ENCODE results near the gene STOX2. TPM values are rescaled to one million over a fixed set of nuclear protein-coding genes. Genes with fewer than 3 reads are reported as not detected.

STOX2 gene
- total RNA-seq, 4 donors from 2014 or later: 8.6 to 19.6 (median 12.7) TPM

DNA sequence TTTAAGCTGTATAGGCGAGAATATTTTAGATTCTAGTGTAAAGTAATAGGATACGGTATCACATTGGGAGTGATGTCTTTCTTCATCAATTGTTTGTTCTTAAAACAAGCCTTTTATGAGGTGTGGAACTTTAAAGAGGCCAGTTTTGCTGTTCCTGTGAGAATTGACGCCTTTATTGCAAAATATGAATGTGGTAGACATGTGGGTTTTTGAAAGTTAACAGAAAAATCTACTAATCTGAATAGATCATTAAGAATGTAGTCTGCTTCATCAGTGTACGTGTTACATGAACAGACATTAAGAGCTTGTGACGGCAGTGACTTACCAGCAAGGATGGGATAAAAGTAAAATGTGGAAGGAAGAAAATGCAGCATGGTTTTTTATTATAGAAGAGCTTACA, 63.8 kb downstream of the STOX2 start:
- WGBS: 68% methylated on average over 5 of the region's 5 CpGs

DNA sequence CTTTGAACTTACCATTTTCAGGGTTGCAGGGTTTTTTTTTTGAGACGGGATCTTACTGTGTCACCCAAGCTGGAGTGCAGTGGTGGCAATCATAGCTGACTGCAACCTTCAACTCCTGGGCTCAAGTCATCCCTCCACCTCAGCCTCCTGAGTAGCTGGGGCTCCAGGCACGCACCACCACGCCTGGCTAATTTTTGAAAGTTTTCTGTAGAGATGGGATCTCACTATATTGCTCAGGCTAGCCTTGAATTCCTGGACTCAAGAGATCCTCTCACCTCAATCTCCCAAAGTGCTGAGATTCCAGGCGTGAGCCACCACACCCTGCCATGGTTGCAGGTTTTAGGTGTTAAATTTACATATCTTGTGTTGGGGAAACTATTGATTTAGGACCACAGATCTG, 64.5 kb downstream of the STOX2 start:
- no peak for DNase-seq (ENCODE audit: low spot score in 2 of 2)
- H3K27me3 ChIP-seq: no peaks in the 10 kb centered on the region
- no peaks in the 10 kb centered on the region for H3K36me3 ChIP-seq
- no peak overlapping the region for H3K4me3 ChIP-seq
- TF ChIP-seq EP300 (IDR thresholded peaks at IDR 0.05): no peak
- no peak for TF ChIP-seq POLR2A (IDR thresholded peaks at IDR 0.05)
- TF ChIP-seq, protein P1, sequence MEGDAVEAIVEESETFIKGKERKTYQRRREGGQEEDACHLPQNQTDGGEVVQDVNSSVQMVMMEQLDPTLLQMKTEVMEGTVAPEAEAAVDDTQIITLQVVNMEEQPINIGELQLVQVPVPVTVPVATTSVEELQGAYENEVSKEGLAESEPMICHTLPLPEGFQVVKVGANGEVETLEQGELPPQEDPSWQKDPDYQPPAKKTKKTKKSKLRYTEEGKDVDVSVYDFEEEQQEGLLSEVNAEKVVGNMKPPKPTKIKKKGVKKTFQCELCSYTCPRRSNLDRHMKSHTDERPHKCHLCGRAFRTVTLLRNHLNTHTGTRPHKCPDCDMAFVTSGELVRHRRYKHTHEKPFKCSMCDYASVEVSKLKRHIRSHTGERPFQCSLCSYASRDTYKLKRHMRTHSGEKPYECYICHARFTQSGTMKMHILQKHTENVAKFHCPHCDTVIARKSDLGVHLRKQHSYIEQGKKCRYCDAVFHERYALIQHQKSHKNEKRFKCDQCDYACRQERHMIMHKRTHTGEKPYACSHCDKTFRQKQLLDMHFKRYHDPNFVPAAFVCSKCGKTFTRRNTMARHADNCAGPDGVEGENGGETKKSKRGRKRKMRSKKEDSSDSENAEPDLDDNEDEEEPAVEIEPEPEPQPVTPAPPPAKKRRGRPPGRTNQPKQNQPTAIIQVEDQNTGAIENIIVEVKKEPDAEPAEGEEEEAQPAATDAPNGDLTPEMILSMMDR (IDR thresholded peaks at IDR 0.05): no peak
- no peak for TF ChIP-seq POLR2AphosphoS5 (IDR thresholded peaks at IDR 0.05)
- H3K27ac ChIP-seq: no peak overlapping the region
- no peaks in the 10 kb centered on the region for H3K4me1 ChIP-seq
- H3K9me3 ChIP-seq: peaks cover 8% of the 10 kb centered on the region
- WGBS: 90% methylated on average over 4 of the region's 4 CpGs

More for the DNA sequence above, 63.8 kb downstream of the STOX2 start:
- H3K4me1 ChIP-seq: no peaks in the 10 kb centered on the region
- DNase-seq (ENCODE audit: low spot score in 2 of 2): no peak
- TF ChIP-seq, protein P1 (IDR thresholded peaks at IDR 0.05): no peak
- TF ChIP-seq EP300 (IDR thresholded peaks at IDR 0.05) (no peak), POLR2A (IDR thresholded peaks at IDR 0.05) (no peak), POLR2AphosphoS5 (IDR thresholded peaks at IDR 0.05) (no peak)
- peaks cover 4% of the 10 kb centered on the region for H3K9me3 ChIP-seq
- no peak overlapping the region for H3K27ac ChIP-seq
- H3K36me3 ChIP-seq: no peaks in the 10 kb centered on the region
- no peaks in the 10 kb centered on the region for H3K27me3 ChIP-seq
- H3K4me3 ChIP-seq: no peak overlapping the region

DNA sequence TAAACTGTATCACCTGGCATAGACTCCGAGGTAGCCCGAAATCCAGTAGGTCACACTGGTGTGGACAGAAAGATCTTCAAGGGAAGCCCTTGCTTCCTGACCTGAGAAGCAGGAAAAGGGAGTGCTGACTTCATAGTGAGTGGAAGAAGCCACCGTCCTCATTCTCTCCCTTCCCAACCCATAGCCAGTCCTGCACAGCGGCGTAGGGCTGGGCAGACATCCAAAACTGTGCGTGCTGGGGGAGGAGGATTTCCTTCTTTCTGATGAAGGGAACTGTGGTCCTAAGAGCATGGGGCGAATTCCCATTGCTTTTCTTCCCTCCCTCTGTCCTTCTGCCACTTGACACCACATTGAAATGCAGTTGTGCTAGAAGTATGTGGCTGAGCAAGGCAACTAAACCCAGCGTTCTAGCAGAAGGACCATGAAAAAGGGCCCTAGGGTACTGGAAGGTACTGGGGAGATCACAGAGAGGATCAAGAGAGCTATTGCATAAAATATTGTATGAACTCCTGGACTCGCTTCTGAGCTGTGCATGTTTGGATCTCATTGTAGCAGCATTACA, 66.9 kb downstream of the STOX2 start:
- Histone ChIP-seq H3K4me1 (no peaks in the 10 kb centered on the region), H3K27me3 (no peaks in the 10 kb centered on the region), H3K4me3 (no peak overlapping the region), H3K9me3 (peaks cover 13% of the 10 kb centered on the region), H3K36me3 (no peaks in the 10 kb centered on the region), H3K27ac (no peak overlapping the region)
- WGBS: 56% methylated on average over 9 of the region's 9 CpGs
- TF ChIP-seq POLR2A (IDR thresholded peaks at IDR 0.05) (no peak), POLR2AphosphoS5 (IDR thresholded peaks at IDR 0.05) (no peak), EP300 (IDR thresholded peaks at IDR 0.05) (no peak)
- DNase-seq (ENCODE audit: low spot score in 2 of 2): no peak

DNA sequence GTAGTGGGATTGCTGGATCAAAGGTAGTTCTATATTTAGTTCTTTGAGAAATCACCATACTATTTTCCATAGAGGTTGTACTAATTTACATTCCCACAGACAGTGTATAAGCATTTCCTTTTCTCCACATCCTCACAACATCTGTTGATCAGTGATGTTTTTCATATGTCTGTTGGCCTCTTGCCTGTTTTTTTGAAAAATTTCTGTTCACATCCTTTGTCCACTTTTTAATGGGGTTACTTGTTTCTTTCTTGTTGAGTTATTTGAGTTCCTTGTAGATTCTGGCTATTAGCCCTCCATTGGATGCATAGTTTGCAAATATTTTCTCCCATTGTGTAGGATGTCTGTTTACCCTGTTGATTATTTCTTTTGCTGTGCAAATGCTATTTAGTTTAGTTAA, 72.6 kb downstream of the STOX2 start:
- no peak for DNase-seq (ENCODE audit: low spot score in 2 of 2)
- TF ChIP-seq POLR2AphosphoS5 (IDR thresholded peaks at IDR 0.05) (no peak), POLR2A (IDR thresholded peaks at IDR 0.05) (no peak), EP300 (IDR thresholded peaks at IDR 0.05) (no peak)
- TF ChIP-seq, protein P1 (IDR thresholded peaks at IDR 0.05): no peak
- H3K9me3 ChIP-seq: peaks cover 13% of the 10 kb centered on the region
- no peaks in the 10 kb centered on the region for H3K4me1 ChIP-seq
- no peaks in the 10 kb centered on the region for H3K36me3 ChIP-seq
- H3K4me3 ChIP-seq: no peak overlapping the region
- H3K27ac ChIP-seq: no peak overlapping the region
- H3K27me3 ChIP-seq: no peaks in the 10 kb centered on the region

DNA sequence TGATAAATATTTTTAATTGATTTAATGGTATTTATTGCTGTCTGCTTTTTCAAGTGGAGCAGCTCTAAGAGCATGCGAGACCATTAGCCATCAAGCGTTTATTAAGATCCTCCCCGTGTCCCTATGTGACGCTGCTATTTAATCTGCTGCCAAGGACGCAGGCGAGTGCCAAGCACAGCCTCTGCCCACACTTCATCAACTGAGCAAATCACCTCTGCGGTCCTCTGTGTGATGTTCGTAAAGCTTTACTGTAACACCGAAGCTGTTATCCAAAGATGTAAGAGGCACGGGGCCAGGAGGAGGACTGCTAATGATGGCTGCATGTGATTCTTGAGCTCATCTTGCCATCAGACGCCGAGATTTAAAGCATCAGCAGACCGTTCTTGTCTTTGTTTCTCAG, 79.5 kb downstream of the STOX2 start:
- Histone ChIP-seq H3K9me3 (no peaks in the 10 kb centered on the region), H3K4me1 (peaks cover 18% of the 10 kb centered on the region), H3K27ac (no peak overlapping the region), H3K4me3 (no peak overlapping the region), H3K27me3 (no peaks in the 10 kb centered on the region), H3K36me3 (no peaks in the 10 kb centered on the region)
- TF ChIP-seq, protein P1 (IDR thresholded peaks at IDR 0.05): no peak
- TF ChIP-seq POLR2AphosphoS5 (IDR thresholded peaks at IDR 0.05): no peak
- TF ChIP-seq EP300 (IDR thresholded peaks at IDR 0.05): no peak
- no peak for TF ChIP-seq POLR2A (IDR thresholded peaks at IDR 0.05)
- WGBS: 94% methylated on average over 13 of the region's 13 CpGs
- DNase-seq (ENCODE audit: low spot score in 2 of 2): no peak

DNA sequence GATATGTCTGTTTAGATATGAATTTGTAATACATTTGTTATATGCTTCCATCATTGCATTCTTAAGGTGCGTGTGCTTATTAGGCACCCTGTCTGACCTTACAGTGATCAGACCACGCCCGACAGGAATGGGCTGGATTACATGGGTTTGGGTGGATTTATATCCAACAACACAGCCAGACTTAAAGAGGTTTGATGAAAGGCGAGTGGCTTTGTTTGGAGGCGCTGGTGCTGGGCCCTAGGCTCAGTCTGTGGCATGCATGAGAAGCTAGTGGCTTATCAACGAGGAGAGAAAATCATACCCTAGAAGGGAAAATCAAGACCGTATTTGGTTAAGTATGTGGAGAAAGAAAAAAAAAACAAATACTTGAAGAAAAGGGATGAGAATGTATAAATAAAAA, 80.7 kb downstream of the STOX2 start:
- DNase-seq (ENCODE audit: low spot score in 2 of 2): no peak
- WGBS: 94% methylated on average over 7 of the region's 7 CpGs
- no peak overlapping the region for H3K4me3 ChIP-seq
- H3K36me3 ChIP-seq: no peaks in the 10 kb centered on the region
- H3K4me1 ChIP-seq: peaks cover 18% of the 10 kb centered on the region
- H3K9me3 ChIP-seq: no peaks in the 10 kb centered on the region
- no peaks in the 10 kb centered on the region for H3K27me3 ChIP-seq
- TF ChIP-seq POLR2A (IDR thresholded peaks at IDR 0.05): no peak
- TF ChIP-seq POLR2AphosphoS5 (IDR thresholded peaks at IDR 0.05): no peak
- no peak for TF ChIP-seq EP300 (IDR thresholded peaks at IDR 0.05)
- TF ChIP-seq, protein P1 (IDR thresholded peaks at IDR 0.05): no peak
- no peak overlapping the region for H3K27ac ChIP-seq
